HepG2 (cell line): Measurements from ENCODE around the gene RIT2. TPM values are rescaled to one million over a fixed set of nuclear protein-coding genes. Genes with fewer than 3 reads are reported as not detected.

ENCODE experiments used
- ATAC-seq: fragments of 200-7000 bp; cut with Tn5 transposase; 3 replicates; pipeline ENCODE4 v1.9.1; 2020; ENCODE audit warnings: mild to moderate bottlenecking, moderate library complexity
- BruUV-seq: library from RNA; stranded (reverse); fragments of 400-500 nt; replicated peaks from 2 replicates; lab custom pipeline; 2021; lab: Mats Ljungman, UMichigan
- CTCF ChIA-PET: fragments of 300-600 bp; formaldehyde crosslinking; extraction: SDS; loops from one replicate; lab custom pipeline; 2021; ENCODE audit warnings: low total read pairs, inconsistent platforms, low intra/inter-chr PET ratio; lab: Yijun Ruan, JAX
- POLR2A ChIA-PET: fragments of 350-600 bp; sonication (Branson Sonifier 250); formaldehyde crosslinking; loops from one replicate; lab custom pipeline; 2020; ENCODE audit warnings: antibody characterized with exemption, inconsistent platforms; lab: Yijun Ruan, JAX
- DNase-seq: peaks from one replicate; pipeline ENCODE4 v3.0.0-alpha.2; 2015; ENCODE audit warnings: low spot score
- FAIRE-seq: peaks from 3 replicates; lab custom pipeline; 2011; peaks lifted over from hg19 to GRCh38; lab: Jason Lieb, UNC
- H2AFZ ChIP-seq: one replicate; pipeline ENCODE4 v1.6.1; 2011; ENCODE audit warnings: low read length, inconsistent platforms
- H3K27ac ChIP-seq: fragments of 300-600 bp; 3 replicates; pipeline ENCODE4 v1.8.0; 2011; ENCODE audit warnings: mixed run types, mild to moderate bottlenecking, mixed read lengths, low read length, inconsistent platforms; ENCODE audit not compliant: insufficient read depth; ENCODE audit errors: extremely low read length
- H3K27me3 ChIP-seq, 2 experiments: fragments of 200-600 bp in 1 of 2; 2 replicates in 1 of 2; 3 replicates in 1 of 2; pipeline versions ENCODE4 v1.6.0 to v1.8.0; 2011; ENCODE audit warnings: low read length in 2 of 2, mild to moderate bottlenecking in 2 of 2, moderate library complexity in 2 of 2, inconsistent platforms in 1 of 2; ENCODE audit not compliant: insufficient read depth in 2 of 2, control insufficient read depth in 1 of 2
- H3K36me3 ChIP-seq, 2 experiments: fragments of 200-600 bp in 1 of 2; replicated peaks in 1 of 2; 2 replicates in 1 of 2; 3 replicates in 1 of 2; pipeline versions ENCODE4 v1.5.1 to v1.8.0; 2011; ENCODE audit warnings: low read length in 2 of 2, inconsistent platforms in 1 of 2; ENCODE audit not compliant: insufficient read depth in 2 of 2, control insufficient read depth in 1 of 2
- H3K4me1 ChIP-seq: 2 replicates; pipeline ENCODE4 v1.5.1; 2012; ENCODE audit warnings: low read length, inconsistent platforms; ENCODE audit not compliant: insufficient read depth
- H3K4me2 ChIP-seq: 2 replicates; pipeline ENCODE4 v1.6.0; 2011; ENCODE audit warnings: low read depth, low read length, inconsistent platforms
- H3K4me3 ChIP-seq, 3 experiments: fragments of 200-600 bp in 1 of 3; sonication (generic), shearing (Covaris generic) in 1 of 3; replicated peaks in 1 of 3; 2 replicates each; pipeline ENCODE4 v1.5.1; 2011 to 2016; ENCODE audit warnings: low read length in 3 of 3, inconsistent platforms in 2 of 3, low read depth in 2 of 3, mild to moderate bottlenecking in 2 of 3, control low read depth in 1 of 3, mixed read lengths in 1 of 3; ENCODE audit not compliant: insufficient read depth in 1 of 3
- H3K79me2 ChIP-seq: one replicate; pipeline ENCODE4 v1.6.1; 2011; ENCODE audit warnings: low read length, inconsistent platforms; ENCODE audit not compliant: insufficient read depth
- H3K9ac ChIP-seq: 2 replicates; pipeline ENCODE4 v1.6.0; 2011; ENCODE audit warnings: mild to moderate bottlenecking, low read depth, low read length, inconsistent platforms; ENCODE audit not compliant: insufficient read depth
- H3K9me3 ChIP-seq: 2 replicates; pipeline ENCODE4 v1.5.1; 2012; ENCODE audit warnings: mild to moderate bottlenecking, low read length
- H4K20me1 ChIP-seq: 2 replicates; pipeline ENCODE4 v1.6.0; 2011; ENCODE audit warnings: inconsistent platforms, mild to moderate bottlenecking, low read length, moderate library complexity; ENCODE audit not compliant: insufficient read depth
- AKAP8 ChIP-seq: sonication (generic); formaldehyde crosslinking; IDR thresholded peaks from 2 replicates; pipeline ENCODE4 v1.5.1; 2020; ENCODE audit warnings: mild to moderate bottlenecking, missing genetic modification reagents
- ARHGAP35 ChIP-seq: sonication (generic); formaldehyde crosslinking; IDR thresholded peaks from 2 replicates; pipeline ENCODE4 v1.9.0; 2022; ENCODE audit warnings: mild to moderate bottlenecking, inconsistent platforms, moderate library complexity, missing genetic modification reagents, borderline replicate concordance
- DR1 ChIP-seq: sonication (generic); formaldehyde crosslinking; IDR thresholded peaks from 2 replicates; pipeline ENCODE4 v1.8.0; 2021; ENCODE audit warnings: mild to moderate bottlenecking, missing genetic modification reagents, inconsistent platforms
- HNRNPLL ChIP-seq: fragments of 200-400 bp; formaldehyde crosslinking; IDR thresholded peaks from 2 replicates; pipeline ENCODE4 v1.6.1; 2017; ENCODE audit warnings: mild to moderate bottlenecking, low read depth, low read length; ENCODE audit not compliant: poor library complexity, severe bottlenecking
- ISX ChIP-seq: sonication (generic); formaldehyde crosslinking; conservative IDR thresholded peaks from 2 replicates; pipeline ENCODE4 v1.5.0; 2020; ENCODE audit warnings: missing genetic modification reagents
- JARID2 ChIP-seq: sonication (generic); formaldehyde crosslinking; IDR thresholded peaks from 2 replicates; pipeline ENCODE4 v1.8.1; 2023; ENCODE audit warnings: missing genetic modification reagents, inconsistent platforms; ENCODE audit not compliant: insufficient replicate concordance
- KMT2A ChIP-seq: sonication (generic); formaldehyde crosslinking; IDR thresholded peaks from 2 replicates; pipeline ENCODE4 v1.4.0; 2020; ENCODE audit warnings: missing genetic modification reagents
- LCORL ChIP-seq, 2 experiments: fragments of 450-650 bp in 1 of 2; sonication (generic) in 1 of 2; formaldehyde crosslinking in 1 of 2; IDR thresholded peaks; 2 replicates each; pipeline versions ENCODE4 v1.5.0 to v1.6.1; 2017 to 2020; ENCODE audit warnings: antibody characterized with exemption in 1 of 2, missing genetic modification reagents in 1 of 2
- MEF2D ChIP-seq: sonication (generic); formaldehyde crosslinking; IDR thresholded peaks from 2 replicates; pipeline ENCODE4 v1.5.1; 2020; ENCODE audit warnings: mild to moderate bottlenecking, missing genetic modification reagents
- MTA1 ChIP-seq: sonication (generic); formaldehyde crosslinking; IDR thresholded peaks from 2 replicates; pipeline ENCODE4 v1.4.0; 2020; ENCODE audit warnings: missing genetic modification reagents, mild to moderate bottlenecking, borderline replicate concordance
- NKX3-1 ChIP-seq: sonication (generic); formaldehyde crosslinking; IDR thresholded peaks from 2 replicates; pipeline ENCODE4 v1.5.0; 2020; ENCODE audit warnings: missing genetic modification reagents
- RORA ChIP-seq: sonication (generic); formaldehyde crosslinking; IDR thresholded peaks from 2 replicates; pipeline ENCODE4 v1.5.0; 2020; ENCODE audit warnings: mild to moderate bottlenecking, missing genetic modification reagents, moderate library complexity
- SALL1 ChIP-seq: sonication (generic); formaldehyde crosslinking; IDR thresholded peaks from 2 replicates; pipeline ENCODE4 v1.8.0; 2022; ENCODE audit warnings: mild to moderate bottlenecking, missing genetic modification reagents
- SIX4 ChIP-seq: sonication (generic); formaldehyde crosslinking; IDR thresholded peaks from 2 replicates; pipeline ENCODE4 v1.4.0; 2020; ENCODE audit warnings: missing genetic modification reagents
- TP53 ChIP-seq: sonication (generic); formaldehyde crosslinking; conservative IDR thresholded peaks from 2 replicates; pipeline ENCODE4 v1.4.0; 2020; ENCODE audit warnings: missing genetic modification reagents
- XBP1 ChIP-seq: sonication (generic); formaldehyde crosslinking; IDR thresholded peaks from 2 replicates; pipeline ENCODE4 v1.5.0; 2020; ENCODE audit warnings: missing genetic modification reagents
- ZNF468 ChIP-seq: sonication (generic); formaldehyde crosslinking; IDR thresholded peaks from 2 replicates; pipeline ENCODE4 v1.8.0; 2022; ENCODE audit warnings: mild to moderate bottlenecking, moderate library complexity, missing genetic modification reagents
- ZNF619 ChIP-seq: sonication (generic); formaldehyde crosslinking; IDR thresholded peaks from 2 replicates; pipeline ENCODE4 v1.4.0; 2020; ENCODE audit warnings: mild to moderate bottlenecking, missing genetic modification reagents
- WGBS: methylation state at CpG from one replicate; pipeline ENCODE4 v1.1.6; 2017; ENCODE audit warnings: low lambda C conversion rate; 5-methylcytosine and 5-hydroxymethylcytosine counted together
- in situ Hi-C: cut with HindIII; loops from 2 replicates; pipeline ENCODE4 v1.10.0; 2017; ENCODE audit warnings: low pct_unique_long_range_greater_than_20kb; ENCODE audit not compliant: extremely low pct_ligation_motif_present
- intact Hi-C: fragments of 100-400 bp; cut with micrococcal nuclease; formaldehyde crosslinking; loops from one replicate; pipeline ENCODE4 v1.10.0; 2022; ENCODE audit not compliant: unreplicated experiment
- polyA plus RNA-seq, 8 experiments: library from polyadenylated mRNA; depleted of rRNA in 3 of 8; stranded (reverse) in 7 of 8; unstranded in 1 of 8; fragments of >200 nt; fragmentation: Illumina TruSeq in 4 of 8; extraction: Trizol in 4 of 8; gene quantifications; 2 replicates each; pipeline versions ENCODE4 v1.2.1 to v1.2.3, GENCODE V29; 2011 to 2016; ENCODE audit warnings: low read depth in 4 of 8, missing spikeins in 1 of 8, mixed read lengths in 1 of 8; ENCODE audit not compliant: insufficient read depth in 1 of 8
- total RNA-seq, 5 experiments: library from RNA; depleted of rRNA; stranded (reverse); fragments of >200 nt; fragmentation: Illumina TruSeq; extraction: Trizol; gene quantifications; 2 replicates each; pipeline ENCODE4 v1.2.3, GENCODE V29; 2016; ENCODE audit warnings: low read depth in 1 of 5
- TF ChIP-seq, protein P1 (sequence below): sonication (generic); formaldehyde crosslinking; IDR thresholded peaks from 2 replicates; pipeline ENCODE4 v1.5.0; 2020; ENCODE audit warnings: missing genetic modification reagents
- TF ChIP-seq, protein P2 (sequence below): sonication (generic); formaldehyde crosslinking; IDR thresholded peaks from 2 replicates; pipeline ENCODE4 v1.9.0; 2022; ENCODE audit warnings: low read depth, missing genetic modification reagents

Gene RIT2
- total and polyA plus RNA-seq, 2 of the 13 experiments (the other 11 are each of a cell fraction or from before 2014, with no cell fraction given), result not detected

DNA sequence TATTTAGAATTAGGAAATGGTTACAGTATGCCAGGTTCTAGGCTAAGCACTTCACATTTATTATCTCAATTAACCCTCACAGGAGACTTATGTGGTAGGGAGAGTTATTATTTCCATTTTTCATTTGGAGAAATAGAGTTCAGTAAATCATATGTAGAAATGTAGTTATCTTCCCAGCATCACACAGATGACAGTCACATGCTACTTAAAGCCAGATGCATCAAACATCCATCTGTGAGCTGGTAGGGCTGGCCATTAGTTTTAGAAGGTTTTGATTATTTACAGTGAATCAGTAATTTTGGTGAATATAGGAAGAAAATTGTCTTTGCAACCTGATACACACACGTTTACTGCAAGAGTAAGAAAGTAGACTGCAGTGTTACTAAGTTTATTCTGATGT, 97.9 kb downstream of the RIT2 start:
- Histone ChIP-seq H3K9ac (no peak overlapping the region), H3K79me2 (no peaks in the 10 kb centered on the region), H3K27me3 (no peaks in the 10 kb centered on the region), H4K20me1 (no peaks in the 10 kb centered on the region), H3K36me3 (no peaks in the 10 kb centered on the region), H3K4me3 (no peak overlapping the region), H3K4me1 (no peaks in the 10 kb centered on the region), H3K4me2 (no peak overlapping the region), H3K27ac (no peak overlapping the region), H2AFZ (no peak overlapping the region), H3K9me3 (no peaks in the 10 kb centered on the region)
- ChIA-PET POLR2A (no interaction called here), CTCF (no interaction called here)
- BruUV-seq, result no TSS peak
- FAIRE-seq, result no peak
- intact Hi-C loops (no loop called here), in situ Hi-C loops (no loop called here)
- ATAC-seq, result no peak
- WGBS, result 0% methylated on average over 1 of the region's 1 CpG
- TF ChIP-seq SIX4 (CRISPR knock-in tag) (no peak), AKAP8 (no peak), ZNF468 (no peak), LCORL (IDR thresholded peaks at IDR 0.05) (no peak), LCORL (CRISPR knock-in tag; IDR thresholded peaks at IDR 0.05) (no peak), RORA (CRISPR knock-in tag) (no peak)
- TF ChIP-seq, protein P1, sequence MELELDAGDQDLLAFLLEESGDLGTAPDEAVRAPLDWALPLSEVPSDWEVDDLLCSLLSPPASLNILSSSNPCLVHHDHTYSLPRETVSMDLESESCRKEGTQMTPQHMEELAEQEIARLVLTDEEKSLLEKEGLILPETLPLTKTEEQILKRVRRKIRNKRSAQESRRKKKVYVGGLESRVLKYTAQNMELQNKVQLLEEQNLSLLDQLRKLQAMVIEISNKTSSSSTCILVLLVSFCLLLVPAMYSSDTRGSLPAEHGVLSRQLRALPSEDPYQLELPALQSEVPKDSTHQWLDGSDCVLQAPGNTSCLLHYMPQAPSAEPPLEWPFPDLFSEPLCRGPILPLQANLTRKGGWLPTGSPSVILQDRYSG (CRISPR knock-in tag), result no peak
- DNase-seq, result no peak

DNA sequence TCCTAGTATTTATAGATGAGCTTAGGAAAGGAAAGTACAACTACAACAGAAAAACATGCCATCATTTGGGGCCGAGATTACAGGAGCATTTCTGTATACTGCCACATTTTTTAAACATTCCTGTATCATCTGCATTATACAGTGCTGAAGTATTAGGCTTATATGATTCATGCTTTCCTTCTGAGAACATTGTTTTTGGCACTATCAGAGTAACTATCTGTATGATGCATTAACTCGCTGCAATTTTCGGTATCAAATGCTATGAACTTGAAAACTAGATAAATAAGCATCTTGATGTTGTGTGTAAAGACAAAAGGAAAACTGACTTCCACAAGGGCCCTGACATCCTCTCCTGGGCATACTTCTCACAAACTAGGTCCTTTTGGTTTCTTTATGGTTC, 102.0 kb downstream of the RIT2 start:
- ChIA-PET POLR2A (no interaction called here), CTCF (no interaction called here)
- in situ Hi-C loops (no loop called here), intact Hi-C loops (no loop called here)
- no peak overlapping the region for H3K27ac ChIP-seq
- H3K27me3 ChIP-seq, result no peaks in the 10 kb centered on the region
- no TSS peak for BruUV-seq
- H3K79me2 ChIP-seq, result no peaks in the 10 kb centered on the region
- TF ChIP-seq KMT2A (CRISPR knock-in tag) (no peak), NKX3-1 (CRISPR knock-in tag) (no peak), SALL1 (CRISPR knock-in tag) (no peak), TP53 (CRISPR knock-in tag) (no peak), ZNF619 (no peak), ARHGAP35 (CRISPR knock-in tag) (no peak), DR1 (no peak), ISX (CRISPR knock-in tag) (no peak), MTA1 (CRISPR knock-in tag) (no peak), HNRNPLL (no peak), MEF2D (no peak), JARID2 (CRISPR knock-in tag) (no peak), XBP1 (CRISPR knock-in tag) (no peak)
- TF ChIP-seq, protein P2, sequence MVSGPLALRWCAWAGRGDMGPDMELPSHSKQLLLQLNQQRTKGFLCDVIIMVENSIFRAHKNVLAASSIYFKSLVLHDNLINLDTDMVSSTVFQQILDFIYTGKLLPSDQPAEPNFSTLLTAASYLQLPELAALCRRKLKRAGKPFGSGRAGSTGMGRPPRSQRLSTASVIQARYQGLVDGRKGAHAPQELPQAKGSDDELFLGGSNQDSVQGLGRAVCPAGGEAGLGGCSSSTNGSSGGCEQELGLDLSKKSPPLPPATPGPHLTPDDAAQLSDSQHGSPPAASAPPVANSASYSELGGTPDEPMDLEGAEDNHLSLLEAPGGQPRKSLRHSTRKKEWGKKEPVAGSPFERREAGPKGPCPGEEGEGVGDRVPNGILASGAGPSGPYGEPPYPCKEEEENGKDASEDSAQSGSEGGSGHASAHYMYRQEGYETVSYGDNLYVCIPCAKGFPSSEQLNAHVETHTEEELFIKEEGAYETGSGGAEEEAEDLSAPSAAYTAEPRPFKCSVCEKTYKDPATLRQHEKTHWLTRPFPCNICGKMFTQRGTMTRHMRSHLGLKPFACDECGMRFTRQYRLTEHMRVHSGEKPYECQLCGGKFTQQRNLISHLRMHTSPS (CRISPR knock-in tag), result no peak
- H3K4me3 ChIP-seq, result no peak overlapping the region
- ATAC-seq (no peak), DNase-seq (no peak), FAIRE-seq (no peak)
- H4K20me1 ChIP-seq, result no peaks in the 10 kb centered on the region
- H3K4me1 ChIP-seq, result no peaks in the 10 kb centered on the region
- H2AFZ ChIP-seq, result no peak overlapping the region
- no peak overlapping the region for H3K9ac ChIP-seq
- no peaks in the 10 kb centered on the region for H3K9me3 ChIP-seq
- WGBS, result 3% methylated on average over 3 of the region's 3 CpGs
- H3K36me3 ChIP-seq, result no peaks in the 10 kb centered on the region
- H3K4me2 ChIP-seq, result no peak overlapping the region
